G401.6 (cell line): Measurements from ENCODE around the gene MAJIN.

ENCODE experiments used
- FAIRE-seq: peaks from 2 replicates; lab custom pipeline; 2012; peaks lifted over from hg19 to GRCh38; lab: Jason Lieb, UNC

The MAJIN gene

DNA sequence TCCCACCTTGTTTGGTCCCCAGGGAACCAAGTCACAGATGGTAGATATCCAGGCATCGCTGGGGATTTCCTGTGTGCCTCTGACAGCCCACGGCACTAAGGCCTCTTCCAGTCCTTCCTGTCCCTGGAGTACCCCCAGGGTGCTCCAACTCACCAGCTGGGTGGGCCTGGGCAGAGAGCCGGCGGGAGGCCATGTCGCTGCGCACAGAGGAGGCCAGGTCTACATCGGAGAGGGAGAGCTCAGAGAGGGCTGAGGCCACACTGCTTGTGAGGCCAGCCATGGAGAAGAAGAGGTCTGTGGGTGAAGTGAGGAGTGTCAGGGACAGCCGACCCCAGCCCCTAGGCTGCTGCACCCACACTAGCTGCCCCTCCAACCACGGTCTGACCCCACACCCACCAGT lies 60.2 kb downstream of the MAJIN start:
- no peak for FAIRE-seq

DNA sequence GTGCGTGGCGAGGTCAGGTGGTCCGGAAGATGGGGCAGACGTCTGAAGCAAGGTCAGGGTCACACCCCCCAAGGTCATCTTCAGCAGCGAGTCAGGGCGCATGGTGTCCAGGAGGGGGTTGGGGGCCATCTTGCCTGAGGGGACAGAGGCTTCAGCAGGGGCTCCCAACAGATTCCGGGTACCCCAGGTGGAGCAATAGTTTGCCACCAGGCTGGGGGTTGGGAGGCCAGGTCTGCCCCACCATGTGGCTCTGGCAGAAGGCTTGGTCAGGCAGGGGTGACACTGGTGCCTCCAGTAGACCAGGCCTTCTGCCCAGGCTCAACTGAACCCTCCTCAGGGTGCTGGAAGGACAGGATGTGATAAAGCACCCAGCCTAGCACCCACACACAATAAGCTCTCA lies 60.8 kb downstream of the MAJIN start:
- no peak for FAIRE-seq

DNA sequence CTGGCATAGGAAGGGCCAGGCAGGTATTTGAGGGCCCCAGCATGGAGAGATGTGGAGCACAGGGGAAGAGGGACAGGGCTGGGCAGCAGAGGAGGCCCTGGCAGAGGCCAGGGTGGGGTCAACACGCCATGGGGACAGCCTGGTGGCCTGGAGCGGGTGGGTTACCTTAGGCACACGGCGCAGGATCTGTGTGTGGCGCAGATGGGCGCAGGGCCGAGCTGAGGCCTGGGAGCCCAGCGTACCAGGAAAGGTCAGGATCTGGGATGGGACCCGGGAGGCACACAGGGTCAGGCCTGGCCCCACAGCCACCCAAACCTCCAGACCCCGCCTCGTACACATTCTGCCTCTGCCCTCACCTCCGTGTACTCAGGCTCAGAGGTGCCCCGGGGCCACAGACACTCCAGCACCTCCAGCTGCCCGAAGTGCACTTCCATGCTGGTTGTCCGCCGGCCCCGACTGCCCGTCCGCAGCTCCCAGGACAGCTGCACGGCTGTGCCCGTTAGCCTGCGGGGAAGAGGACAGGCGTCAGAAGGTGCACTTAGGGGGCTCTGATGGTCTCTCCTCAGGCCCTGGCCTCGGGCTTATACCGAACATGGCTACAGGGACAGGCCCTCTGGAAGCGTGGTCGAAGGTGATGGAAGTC lies 61.3 kb downstream of the MAJIN start:
- FAIRE-seq, result no peak

DNA sequence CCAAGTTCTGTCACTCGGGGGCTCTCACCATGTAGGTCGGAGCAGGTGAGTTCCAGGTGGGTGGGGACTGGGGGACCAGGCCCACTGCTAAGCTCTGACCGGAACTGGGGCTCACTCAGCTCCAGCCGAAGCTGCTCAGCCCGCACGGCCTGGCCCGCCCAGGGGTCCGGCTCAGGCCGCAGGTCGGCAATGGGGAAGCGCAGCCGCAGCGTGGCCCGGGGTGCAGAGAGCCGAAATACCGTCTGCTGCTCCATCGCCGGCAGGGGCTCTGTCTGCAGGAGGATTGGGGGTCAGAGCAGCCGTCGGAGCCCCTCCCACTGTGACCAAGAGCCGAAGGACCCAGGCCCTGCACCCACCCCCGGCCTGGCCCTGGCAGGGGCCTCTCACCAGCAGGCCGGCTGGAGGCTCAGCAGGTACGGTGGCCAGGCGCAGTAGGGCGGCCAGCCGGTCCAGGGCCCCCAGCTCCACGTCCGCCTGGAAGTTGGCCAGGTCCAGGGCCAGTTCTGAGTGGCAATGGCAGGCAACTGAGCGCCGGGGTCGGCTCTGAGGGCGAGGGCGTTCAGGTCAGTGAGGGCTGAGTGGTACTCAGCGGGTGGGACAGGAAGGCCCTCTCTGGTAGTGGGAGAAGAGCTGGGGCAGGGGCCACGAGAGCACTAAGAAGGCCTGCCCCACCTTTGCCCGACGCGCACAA lies 62.1 kb downstream of the MAJIN start:
- FAIRE-seq, result no peak

DNA sequence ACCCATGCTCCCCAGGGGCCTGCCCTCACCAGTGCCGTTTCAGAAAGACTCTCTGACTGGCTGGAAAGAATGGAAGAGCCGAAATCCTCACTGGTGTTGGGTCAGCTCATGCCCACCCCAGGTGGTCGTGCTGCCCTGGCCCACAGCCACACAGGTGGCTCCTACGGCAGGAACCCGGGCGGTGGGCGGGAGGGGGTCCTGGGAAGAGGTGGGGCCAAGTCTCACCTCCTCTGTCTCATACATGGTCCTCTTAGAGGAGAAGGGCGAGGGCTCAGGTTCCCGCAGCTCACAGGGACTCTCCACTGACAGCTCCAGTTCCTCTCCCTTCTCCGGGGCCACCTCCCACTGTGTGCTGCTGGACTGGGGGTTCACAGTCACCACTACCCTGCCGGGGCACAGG lies 63.1 kb downstream of the MAJIN start:
- FAIRE-seq, result no peak

DNA sequence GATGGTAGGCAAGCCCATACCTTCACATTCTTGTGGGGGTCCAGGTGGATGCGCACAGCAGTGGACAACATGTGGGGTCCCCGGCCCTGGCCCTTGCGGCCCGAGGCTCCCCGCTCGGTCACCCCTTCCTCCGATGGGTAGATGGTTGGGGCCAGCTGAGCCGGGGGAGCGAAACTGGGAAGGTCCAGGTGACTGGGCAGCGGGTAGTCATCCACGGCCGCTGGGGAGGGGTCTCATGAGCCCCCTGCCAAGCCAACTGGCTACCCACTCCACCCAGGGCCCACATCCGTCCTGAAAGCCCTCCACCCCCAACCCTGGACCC lies 65.6 kb downstream of the MAJIN start:
- FAIRE-seq, result no peak

DNA sequence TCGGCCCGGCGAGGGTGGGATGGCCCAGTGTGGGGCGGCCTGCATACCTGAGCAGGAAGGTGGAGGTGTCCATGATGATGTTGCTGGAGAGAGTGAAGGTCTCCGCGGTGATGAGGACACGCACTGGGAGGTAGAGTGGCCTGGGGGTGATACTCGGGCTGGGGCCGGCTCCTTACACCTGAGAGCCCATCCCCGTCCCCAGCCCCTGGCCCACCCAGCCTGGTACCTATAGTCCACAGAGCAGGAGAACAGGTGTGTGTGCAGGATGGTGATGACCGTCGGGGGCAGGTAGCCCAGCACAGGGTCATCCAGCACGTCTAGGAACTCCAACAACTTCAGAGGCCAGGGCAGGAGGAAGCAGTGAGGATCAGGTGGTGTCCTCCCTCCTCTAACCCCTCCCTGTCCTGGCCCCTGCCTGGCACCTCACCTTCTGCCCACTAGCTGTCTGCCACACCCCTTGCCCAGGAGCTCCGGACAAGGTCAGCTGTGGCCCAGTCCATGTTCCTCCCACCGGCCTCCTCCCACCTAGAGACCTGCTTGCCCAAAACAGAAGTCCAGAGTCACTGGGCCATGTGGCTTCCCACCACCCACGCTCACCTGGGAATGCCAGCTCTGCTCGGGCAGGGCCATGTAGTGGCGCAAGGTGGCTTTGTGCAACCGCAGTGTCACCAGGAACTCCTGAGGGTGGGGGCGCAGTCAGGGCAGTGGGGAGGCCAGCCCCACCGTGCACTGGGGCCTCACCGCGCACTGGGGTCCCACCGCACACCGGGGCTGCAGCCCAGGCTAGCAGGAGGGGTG lies 66.2 kb downstream of the MAJIN start:
- FAIRE-seq, result no peak

DNA sequence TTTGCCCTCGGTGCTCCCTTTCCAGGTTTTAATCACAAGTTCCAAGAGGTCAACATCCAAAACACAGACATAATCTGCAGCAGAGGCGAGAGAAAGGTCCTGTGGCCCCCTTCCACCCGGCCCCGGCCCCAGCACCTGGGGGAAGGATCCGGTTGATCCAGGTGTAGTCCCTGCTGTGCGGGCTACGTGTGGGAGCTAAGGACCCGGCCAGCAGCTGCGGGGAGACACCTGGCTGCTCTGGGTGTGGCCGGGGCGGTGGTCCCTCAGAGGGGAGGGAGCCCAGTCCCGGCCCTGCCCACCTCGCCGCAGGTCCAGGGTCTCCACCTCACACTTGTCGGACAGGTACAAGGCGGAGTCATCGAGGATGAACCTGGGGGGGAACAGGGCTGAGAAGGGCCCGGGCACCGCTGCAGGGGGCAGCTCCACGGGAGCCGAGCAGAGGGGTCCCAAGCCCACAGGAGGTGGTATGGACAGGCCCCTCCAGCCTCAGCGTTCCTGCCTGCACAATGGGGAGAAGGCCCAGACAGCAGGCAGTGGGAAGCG lies 68.5 kb downstream of the MAJIN start:
- FAIRE-seq, result no peak

DNA sequence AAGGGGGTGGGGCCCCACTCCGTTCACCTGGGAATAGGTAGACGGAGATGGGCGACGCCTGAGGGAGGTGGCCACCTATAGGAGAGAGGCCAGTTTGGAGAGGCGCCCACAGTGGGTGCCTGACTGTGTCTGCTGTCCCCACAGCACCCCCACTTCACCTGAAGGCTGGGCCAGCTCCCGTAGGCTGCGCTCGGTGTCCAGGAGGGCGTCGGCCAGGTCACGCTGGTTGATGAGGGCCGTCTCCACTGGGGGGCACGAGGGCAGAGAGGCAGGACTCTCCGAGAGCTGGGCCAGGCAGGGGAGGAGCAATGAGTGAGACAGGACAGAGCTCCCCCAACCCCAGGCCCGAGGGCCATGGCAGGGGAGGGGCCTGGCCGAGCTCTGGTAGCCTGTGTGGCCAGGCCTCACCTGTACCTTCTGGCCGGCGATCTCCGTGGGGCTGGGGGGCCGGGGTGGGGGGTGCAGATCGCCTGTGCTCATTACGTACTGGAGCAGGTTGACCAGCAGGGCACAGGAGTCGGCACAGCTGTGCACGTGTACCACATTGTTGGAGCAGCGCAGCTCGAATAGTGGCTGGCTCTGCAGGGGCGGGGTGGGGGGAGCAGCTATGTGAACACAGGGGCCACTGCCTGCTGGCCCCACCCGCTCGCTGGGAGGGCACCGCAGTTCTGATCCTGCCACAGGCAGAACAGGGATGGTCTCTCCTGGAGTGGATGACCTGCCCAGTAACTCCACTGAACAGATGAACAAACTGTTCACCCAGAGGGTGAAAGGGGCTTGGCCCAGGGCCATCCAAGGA lies 69.6 kb downstream of the MAJIN start:
- FAIRE-seq, result no peak

DNA sequence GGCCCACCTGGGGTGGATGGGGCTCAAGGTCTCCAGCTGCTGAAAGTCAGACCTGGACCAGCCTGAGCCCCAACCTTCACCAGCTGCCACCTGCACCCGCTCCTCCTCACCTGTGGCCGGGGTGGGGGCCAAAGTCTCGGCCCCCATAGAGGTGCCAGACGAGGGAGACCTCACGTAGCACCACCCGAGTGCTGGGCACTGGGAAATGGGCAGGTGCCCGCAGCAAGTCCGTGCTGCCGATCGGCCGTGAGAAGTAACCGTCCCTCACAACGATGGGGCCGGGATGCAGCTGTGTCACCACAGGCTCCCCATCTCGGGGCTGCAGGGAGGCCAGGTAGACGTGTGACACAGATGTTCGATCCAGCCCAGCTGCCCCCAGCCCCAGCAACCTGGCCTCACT lies 71.1 kb downstream of the MAJIN start:
- FAIRE-seq, result no peak

DNA sequence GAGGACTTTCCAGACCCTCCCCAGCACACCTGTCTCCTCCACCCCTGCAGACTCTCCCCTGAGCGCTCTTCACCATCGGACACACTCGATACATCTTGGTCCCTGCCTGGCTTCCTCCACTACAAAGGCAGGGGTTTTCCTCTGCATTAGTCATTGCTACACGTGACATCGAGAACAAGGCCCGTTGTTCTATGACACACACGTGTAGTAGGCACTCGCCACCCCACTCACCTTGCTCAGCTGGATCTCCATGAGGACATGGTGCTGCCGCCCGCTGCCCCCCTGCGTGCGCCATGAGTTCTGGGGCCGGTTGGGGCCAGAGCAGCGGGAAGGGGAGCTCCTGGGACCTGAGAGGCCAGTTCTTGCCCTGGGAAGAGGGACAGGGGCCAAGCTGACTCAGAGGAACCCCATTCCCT lies 71.6 kb downstream of the MAJIN start:
- FAIRE-seq, result no peak

DNA sequence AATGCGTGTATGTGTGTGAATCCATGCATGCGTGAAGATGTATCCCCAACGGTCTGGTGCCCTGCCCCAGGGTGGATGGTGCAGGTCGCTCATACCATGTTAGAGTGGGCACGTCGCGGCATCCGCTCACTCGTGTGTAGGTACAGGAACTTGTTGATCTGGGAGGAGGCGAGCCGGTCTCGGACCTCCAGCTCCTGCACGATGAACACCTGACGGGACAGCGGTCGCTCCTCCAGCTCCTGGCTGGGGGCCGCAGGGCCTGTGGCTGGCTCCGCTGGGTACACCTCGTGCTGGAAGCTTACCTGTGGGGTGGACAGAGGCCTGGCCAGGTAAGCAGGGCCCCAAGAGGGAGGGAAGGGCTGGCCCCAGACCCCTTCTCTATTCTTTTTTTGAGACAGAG lies 73.4 kb downstream of the MAJIN start:
- no peak for FAIRE-seq

DNA sequence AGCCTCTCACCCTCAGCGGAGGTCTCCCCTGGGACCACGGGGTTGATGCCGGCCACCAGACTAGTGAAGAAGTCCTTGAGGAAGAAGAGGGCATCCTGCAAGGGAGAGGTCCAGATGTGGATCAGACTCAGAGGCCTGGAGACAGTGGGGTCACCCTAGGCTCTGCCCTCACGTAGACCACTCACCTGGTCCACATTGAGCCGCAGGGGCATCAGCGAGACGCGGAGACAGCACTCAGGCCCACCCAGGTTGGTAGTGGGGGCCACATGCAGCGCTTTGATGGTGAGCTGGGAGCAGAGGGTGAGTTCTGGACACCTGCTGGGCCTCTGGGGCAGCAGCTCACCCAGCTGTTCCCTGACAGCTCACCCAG lies 73.8 kb downstream of the MAJIN start:
- FAIRE-seq, result no peak

DNA sequence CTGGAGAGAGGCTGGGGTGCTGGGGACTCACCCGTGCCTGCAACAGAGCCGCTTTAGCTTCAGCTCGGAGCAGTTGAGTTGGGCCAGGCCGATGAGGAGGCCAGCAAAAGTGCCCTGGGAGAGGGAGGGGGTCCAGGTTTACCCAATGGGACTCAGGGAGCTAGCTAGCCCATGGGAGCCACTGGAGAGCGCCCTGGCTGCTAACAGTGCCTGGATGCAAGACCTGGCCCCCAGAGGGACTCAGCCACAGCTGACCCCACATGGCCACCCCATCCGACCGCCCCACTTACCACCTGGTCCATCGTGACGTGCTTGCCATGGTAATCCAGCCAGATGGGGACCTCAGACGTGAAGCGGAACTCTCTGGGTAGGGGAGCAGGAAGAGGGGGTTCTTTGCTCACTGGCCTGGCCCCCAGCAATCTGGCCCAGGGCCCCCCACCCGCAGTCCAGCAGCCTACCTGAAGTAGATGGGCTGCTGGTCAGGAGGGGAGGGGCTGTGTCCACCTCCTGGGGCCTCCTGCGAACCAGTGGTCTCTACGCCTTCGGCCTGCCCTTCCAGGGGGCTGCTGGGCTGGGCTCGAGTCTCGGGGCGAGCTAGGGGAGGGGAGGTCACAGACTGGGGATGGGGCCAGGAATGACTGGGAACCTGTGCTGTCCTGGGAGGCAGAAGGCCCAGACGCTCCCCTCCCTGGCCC lies 74.4 kb downstream of the MAJIN start:
- no peak for FAIRE-seq

DNA sequence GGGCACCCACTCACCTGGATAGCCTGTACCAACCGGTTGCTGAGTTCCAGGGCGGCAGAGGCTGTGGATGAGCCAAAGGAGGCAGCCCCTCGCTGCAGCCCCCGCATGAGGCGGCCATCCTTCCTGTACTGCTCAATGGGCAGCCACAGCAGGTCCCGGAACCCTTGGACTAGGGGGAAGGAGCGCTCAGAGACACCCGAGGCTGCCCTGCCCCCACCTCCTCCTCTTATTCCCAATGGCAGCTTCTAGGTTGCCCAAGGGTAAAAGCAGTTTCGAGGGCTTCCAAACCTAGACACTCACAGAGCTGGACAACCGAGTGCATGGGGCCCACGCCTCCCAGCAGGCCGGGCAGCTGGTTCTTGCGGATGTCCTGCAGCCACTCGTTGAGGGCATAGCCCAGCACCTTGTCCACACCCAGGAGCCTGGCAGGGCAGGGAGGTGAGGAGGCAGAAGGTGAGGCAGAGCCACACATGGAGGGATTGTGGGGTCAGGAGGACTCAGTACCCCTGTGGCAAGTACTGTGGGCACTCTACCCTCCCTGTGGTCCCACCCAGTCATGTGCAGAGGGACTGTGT lies 75.4 kb downstream of the MAJIN start:
- no peak for FAIRE-seq

DNA sequence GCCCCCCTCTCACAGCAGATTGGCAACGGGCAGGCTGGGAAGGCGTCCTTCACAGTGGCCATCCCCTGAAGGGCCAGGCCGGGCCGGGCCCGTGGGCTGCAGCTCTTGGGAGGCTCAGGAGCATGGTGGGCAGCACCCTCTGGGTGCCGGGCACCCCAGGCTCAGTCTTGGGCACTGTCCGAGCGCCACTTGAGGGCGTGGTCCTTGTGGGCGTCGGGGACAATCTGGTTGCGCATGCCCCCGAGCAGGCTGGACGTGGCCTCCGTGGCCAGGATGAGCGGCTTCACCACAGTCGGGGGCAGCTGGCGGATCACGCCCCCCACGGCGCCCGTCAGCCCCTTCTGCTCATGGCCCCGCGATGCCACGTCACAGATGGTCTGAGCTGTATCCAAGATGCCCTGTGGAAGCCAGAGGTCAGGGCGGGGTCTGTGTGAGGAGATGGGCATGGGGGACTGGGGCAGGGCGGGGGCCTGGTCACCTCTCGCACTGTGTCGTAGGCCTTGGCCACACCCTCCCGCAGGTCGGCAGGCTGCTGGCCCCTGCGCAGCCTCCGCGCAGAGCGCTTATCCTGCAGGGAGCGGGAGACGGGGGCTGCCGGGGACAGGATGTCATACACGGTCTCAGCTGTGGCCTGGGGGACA lies 77.0 kb downstream of the MAJIN start:
- FAIRE-seq, result no peak

DNA sequence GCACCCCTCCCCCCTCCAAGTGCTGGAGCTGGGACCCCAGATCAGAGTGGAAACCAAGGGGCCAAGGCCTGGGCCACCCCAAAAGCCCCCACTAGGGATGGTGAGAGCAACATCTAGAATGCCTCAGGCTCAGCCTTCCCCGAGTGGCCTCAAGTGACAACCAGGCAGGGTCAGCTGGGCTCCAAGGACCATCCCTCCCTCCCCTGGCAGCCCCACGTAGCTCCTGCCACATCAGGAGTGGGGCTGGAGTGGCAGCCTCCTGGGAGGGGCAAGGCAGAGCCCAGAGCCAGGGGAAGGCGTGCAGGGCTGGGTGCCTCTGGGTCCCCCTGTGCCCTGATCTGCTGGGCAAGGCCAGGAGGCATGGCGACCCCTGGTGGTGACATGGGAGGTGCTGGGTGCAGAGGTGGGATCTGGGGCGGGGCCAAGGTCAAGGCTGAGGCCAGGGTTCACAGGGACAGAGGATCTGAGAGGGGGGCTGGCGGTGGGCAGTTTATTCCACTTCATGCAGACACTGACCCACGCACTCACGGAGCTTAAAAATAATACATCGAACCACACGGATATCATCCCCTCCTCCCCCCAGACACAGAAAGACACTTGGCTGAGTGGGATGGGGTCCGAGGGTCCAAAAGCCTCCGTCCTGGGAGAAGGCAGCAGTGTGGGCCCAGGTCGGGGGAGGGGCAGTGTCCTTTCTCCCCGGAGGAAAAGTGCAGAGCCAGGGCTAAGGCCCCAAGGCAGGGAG lies 77.7 kb downstream of the MAJIN start:
- FAIRE-seq, result no peak

DNA sequence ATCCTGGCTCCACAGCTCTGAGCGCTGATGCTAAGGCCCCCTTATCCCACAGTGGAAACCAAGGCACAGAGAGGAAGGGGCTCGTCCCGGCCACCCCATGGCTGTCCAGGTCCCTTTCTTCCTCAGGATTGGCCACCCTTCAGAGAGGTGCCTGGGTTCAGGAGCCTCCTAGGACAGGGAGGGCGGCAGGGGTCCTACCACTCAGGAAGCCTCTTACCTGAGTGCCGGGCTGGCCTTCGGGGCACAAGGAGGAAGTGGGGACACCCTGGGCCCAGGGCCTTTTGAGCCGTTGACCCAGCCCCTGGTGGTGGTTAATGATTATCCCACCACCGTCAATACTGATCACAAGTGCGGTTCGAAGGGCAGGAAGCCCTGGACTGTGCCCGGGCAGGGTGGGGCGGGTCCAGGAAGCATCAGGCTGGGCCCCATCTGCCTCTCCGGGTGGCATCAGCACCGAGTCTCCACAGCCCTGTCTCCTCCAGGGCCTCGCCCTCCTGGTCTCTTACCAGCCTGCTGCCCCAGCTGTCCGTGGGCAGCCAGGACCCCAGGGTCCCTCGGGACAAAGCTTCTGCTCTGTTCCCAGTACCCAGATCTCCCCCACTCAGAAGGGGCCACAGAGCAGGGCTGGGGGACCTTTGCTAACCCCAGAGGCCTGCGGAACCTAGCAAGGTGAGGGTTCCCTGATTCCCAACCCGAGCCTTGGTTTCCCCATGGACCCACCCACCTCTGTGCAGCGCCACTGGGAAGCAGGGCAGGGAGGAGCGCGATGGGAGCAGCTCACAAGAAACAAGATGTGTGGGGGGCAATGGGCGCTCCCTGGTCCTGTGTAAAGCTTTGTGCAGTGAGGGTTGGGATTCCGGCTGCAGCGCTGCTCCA lies 78.5 kb downstream of the MAJIN start:
- no peak for FAIRE-seq

DNA sequence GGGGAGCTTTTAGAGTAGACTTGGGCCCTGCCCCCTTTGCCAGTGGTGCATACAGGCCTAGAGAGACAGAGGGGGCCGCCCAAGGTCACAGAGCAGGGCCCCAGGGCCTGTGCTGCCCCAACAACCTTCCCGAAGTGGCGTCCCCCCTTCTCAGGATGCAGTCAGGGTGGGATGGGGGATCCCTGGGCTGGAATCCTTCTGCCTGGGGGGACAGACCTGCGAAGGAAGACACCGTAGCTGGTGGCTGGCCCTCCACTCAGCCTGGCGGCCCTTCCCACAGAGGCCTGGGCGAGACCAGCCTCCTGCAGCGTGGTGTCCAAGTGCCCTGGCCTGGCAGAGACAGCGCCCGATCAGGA lies 79.1 kb downstream of the MAJIN start:
- FAIRE-seq, result no peak
